ENCODE data around the gene ZCCHC24.

DNA sequence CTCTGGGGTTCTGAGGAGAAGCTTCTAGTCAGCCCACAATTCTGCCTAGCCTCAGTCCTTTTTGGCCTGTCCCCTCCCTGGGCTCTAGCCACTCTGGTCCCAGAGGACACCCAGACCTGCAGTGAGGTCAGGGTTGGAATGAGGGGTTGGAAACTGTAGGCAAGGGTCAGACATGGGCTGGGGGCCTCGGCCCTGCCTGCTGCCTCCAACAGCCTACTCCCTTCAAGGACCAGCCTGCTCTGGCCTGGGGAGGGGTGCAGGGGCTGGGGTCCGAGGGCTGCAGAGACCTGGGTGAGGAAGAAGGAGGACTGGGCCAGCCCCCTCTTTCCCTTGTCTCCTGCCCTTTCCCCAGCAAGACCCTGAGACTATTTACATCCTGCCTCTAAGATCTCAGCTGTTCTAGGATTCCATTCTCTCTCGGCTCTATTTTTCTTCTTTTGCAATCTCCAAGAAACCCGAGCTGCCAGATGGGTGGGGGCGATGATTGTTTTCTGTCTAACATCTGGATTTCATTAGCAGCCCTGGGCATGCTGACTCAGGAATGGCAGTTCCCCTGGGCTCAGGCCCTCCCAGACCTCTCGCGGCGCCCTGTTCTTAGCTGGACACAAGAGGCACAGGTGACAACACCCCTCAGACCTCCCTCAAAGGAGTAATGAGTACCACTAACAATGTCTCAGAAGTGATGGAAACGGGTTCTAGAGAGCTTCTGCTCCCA, 23.1 kb downstream of the ZCCHC24 start:
- TF ChIP-seq, protein P1, sequence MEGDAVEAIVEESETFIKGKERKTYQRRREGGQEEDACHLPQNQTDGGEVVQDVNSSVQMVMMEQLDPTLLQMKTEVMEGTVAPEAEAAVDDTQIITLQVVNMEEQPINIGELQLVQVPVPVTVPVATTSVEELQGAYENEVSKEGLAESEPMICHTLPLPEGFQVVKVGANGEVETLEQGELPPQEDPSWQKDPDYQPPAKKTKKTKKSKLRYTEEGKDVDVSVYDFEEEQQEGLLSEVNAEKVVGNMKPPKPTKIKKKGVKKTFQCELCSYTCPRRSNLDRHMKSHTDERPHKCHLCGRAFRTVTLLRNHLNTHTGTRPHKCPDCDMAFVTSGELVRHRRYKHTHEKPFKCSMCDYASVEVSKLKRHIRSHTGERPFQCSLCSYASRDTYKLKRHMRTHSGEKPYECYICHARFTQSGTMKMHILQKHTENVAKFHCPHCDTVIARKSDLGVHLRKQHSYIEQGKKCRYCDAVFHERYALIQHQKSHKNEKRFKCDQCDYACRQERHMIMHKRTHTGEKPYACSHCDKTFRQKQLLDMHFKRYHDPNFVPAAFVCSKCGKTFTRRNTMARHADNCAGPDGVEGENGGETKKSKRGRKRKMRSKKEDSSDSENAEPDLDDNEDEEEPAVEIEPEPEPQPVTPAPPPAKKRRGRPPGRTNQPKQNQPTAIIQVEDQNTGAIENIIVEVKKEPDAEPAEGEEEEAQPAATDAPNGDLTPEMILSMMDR (IDR thresholded peaks at IDR 0.05): no peak
- TF ChIP-seq EZH2 (IDR thresholded peaks at IDR 0.05): no peak
- no peak for TF ChIP-seq EZH2phosphoT487 (IDR thresholded peaks at IDR 0.05)
